Measurements from ENCODE around the gene MYH11. TPM values are rescaled to one million over a fixed set of nuclear protein-coding genes. Genes with fewer than 3 reads are reported as not detected.
A peak's percentile ranks its signal among the peaks of the same experiment; 100 is the strongest.
"Not testable (repeated sequence)": the region's sequence is repeated elsewhere in the genome, so short reads cannot be mapped to it uniquely, and the experiment has no call there.

The MYH11 gene
- total RNA-seq, 1 donor from 2014 or later = 0.05 TPM

- Mint-ChIP-seq H3K9me3 (no peaks in the 10 kb centered on the region), H3K4me3 (no peak overlapping the region), H3K27ac (ENCODE audit: unreplicated experiment) (no peak overlapping the region), H3K27me3 (ENCODE audit: low read depth) (no peaks in the 10 kb centered on the region), H3K36me3 (ENCODE audit: low read depth) (peaks cover 9% of the 10 kb centered on the region), H3K4me1 (no peaks in the 10 kb centered on the region)
- DNase-seq (ENCODE audit: low read depth, low spot score) = no peak
- no peak for TF ChIP-seq CTCF (conservative IDR thresholded peaks at IDR 0.05)
Observed at GRCh38 chr16:15694499-15694898, 162.3 kb downstream of the MYH11 start.

- not testable (repeated sequence) for H3K4me3 Mint-ChIP-seq; H3K27ac Mint-ChIP-seq (ENCODE audit: unreplicated experiment); H3K27me3 Mint-ChIP-seq (ENCODE audit: low read depth); H3K9me3 Mint-ChIP-seq; H3K4me1 Mint-ChIP-seq; DNase-seq (ENCODE audit: low read depth, low spot score)
- H3K36me3 Mint-ChIP-seq (ENCODE audit: low read depth) = peaks cover 12% of the 10 kb centered on the region
Observed at GRCh38 chr16:15692508-15692907, 164.3 kb downstream of the MYH11 start.

GRCh38 chr16:15691046-15691445 is 165.8 kb downstream of the MYH11 start:
- no peak for TF ChIP-seq CTCF (conservative IDR thresholded peaks at IDR 0.05)
- H3K27ac Mint-ChIP-seq (ENCODE audit: unreplicated experiment) = peak overlapping the region; percentile 50

GRCh38 chr16:15690296-15690695 is 166.5 kb downstream of the MYH11 start:
- H3K4me1 Mint-ChIP-seq = no peaks in the 10 kb centered on the region
- H3K4me3 Mint-ChIP-seq = no peak overlapping the region
- peaks cover 12% of the 10 kb centered on the region for H3K36me3 Mint-ChIP-seq (ENCODE audit: low read depth)
- no peak for DNase-seq (ENCODE audit: low read depth, low spot score)
- no peak for TF ChIP-seq CTCF (conservative IDR thresholded peaks at IDR 0.05)
- H3K27me3 Mint-ChIP-seq (ENCODE audit: low read depth) = no peaks in the 10 kb centered on the region
- H3K9me3 Mint-ChIP-seq = no peaks in the 10 kb centered on the region
- no peak overlapping the region for H3K27ac Mint-ChIP-seq (ENCODE audit: unreplicated experiment)

More at GRCh38 chr16:15691046-15691445, 165.8 kb downstream of the MYH11 start:
- H3K4me1 Mint-ChIP-seq = no peaks in the 10 kb centered on the region
- no peak overlapping the region for H3K4me3 Mint-ChIP-seq
- no peaks in the 10 kb centered on the region for H3K27me3 Mint-ChIP-seq (ENCODE audit: low read depth)
- peaks cover 12% of the 10 kb centered on the region for H3K36me3 Mint-ChIP-seq (ENCODE audit: low read depth)
- no peak for DNase-seq (ENCODE audit: low read depth, low spot score)
- no peaks in the 10 kb centered on the region for H3K9me3 Mint-ChIP-seq

GRCh38 chr16:15689290-15689689 is 167.5 kb downstream of the MYH11 start:
- Mint-ChIP-seq H3K4me1 (no peaks in the 10 kb centered on the region), H3K36me3 (ENCODE audit: low read depth) (peaks cover 12% of the 10 kb centered on the region), H3K9me3 (no peaks in the 10 kb centered on the region), H3K27me3 (ENCODE audit: low read depth) (no peaks in the 10 kb centered on the region), H3K4me3 (no peak overlapping the region), H3K27ac (ENCODE audit: unreplicated experiment) (peak overlapping the region; percentile 80)
- no peak for DNase-seq (ENCODE audit: low read depth, low spot score)
- TF ChIP-seq CTCF (conservative IDR thresholded peaks at IDR 0.05) = no peak

- no peak for DNase-seq (ENCODE audit: low read depth, low spot score)
- no peak overlapping the region for H3K4me3 Mint-ChIP-seq
- H3K27me3 Mint-ChIP-seq (ENCODE audit: low read depth) = no peaks in the 10 kb centered on the region
- H3K9me3 Mint-ChIP-seq = no peaks in the 10 kb centered on the region
- H3K4me1 Mint-ChIP-seq = peaks cover 5% of the 10 kb centered on the region
- TF ChIP-seq CTCF (conservative IDR thresholded peaks at IDR 0.05) = no peak
- H3K27ac Mint-ChIP-seq (ENCODE audit: unreplicated experiment) = no peak overlapping the region
- peaks cover 4% of the 10 kb centered on the region for H3K36me3 Mint-ChIP-seq (ENCODE audit: low read depth)
Observed at GRCh38 chr16:15686287-15686686, 170.5 kb downstream of the MYH11 start.
